OCI-LY7 (cell line): ENCODE measurements around the gene FAM186B.

ENCODE experiments used
- EZH2phosphoT487 ChIP-seq: fragments of 200-600 bp; sonication (generic); IDR thresholded peaks from 2 replicates; pipeline ENCODE4 v1.6.1; 2018; ENCODE audit warnings: low read depth, borderline replicate concordance, mild to moderate bottlenecking, mixed run types, antibody characterized with exemption, low read length, moderate library complexity, mixed read lengths
- TF ChIP-seq, protein P1 (sequence below): fragments of 200-600 bp; sonication (generic); conservative IDR thresholded peaks from 2 replicates; pipeline ENCODE4 v1.5.1; 2014; ENCODE audit warnings: mild to moderate bottlenecking, antibody characterized with exemption, low read length, moderate library complexity, mixed read lengths

DNA sequence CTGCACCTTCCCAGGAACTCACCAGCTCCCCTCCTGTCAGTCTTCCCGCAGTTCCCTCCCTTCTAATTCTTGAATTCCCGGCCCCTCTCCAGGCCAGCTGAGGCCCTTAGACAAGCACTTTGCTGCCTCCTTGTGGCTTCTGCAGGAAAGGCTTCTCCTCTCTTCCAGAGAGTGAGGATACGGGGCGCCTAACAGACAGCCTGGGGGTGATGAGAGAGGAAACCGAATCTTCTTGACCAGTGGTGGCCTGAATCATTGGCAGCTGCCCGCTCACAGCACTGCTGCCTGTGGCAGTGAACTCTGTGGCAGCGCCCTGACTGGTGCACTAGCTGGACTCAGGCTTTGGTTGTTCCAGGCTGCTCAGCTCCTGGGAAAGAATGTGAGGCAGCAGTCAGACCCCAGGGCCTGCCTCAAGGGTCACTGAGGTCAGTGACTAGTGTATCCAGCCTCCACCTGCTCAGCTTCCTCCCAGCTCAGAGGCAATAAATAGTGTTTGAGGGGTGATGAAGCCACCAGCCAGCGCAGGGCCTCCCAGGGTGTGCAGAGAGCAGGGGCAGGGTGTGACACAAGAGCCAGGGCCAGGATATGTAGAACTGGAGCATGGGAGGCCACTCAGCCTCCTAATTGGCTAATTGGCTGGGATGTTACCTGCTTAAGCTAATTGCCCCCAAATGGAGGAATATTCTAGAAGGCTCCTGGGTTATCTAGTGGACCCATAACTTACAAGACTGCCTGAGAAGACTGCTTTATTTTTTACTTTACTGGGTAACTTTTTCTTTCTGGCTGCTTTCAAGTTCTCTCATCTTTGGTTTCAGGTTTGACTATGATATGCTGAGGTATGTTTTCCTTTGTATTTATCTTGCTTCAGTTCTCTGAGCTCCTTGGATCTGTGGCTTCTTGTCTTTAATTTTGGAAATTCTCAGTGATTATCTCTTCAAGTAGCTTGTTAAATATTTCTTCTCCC is 24.6 kb downstream of the FAM186B start:
- TF ChIP-seq, protein P1, sequence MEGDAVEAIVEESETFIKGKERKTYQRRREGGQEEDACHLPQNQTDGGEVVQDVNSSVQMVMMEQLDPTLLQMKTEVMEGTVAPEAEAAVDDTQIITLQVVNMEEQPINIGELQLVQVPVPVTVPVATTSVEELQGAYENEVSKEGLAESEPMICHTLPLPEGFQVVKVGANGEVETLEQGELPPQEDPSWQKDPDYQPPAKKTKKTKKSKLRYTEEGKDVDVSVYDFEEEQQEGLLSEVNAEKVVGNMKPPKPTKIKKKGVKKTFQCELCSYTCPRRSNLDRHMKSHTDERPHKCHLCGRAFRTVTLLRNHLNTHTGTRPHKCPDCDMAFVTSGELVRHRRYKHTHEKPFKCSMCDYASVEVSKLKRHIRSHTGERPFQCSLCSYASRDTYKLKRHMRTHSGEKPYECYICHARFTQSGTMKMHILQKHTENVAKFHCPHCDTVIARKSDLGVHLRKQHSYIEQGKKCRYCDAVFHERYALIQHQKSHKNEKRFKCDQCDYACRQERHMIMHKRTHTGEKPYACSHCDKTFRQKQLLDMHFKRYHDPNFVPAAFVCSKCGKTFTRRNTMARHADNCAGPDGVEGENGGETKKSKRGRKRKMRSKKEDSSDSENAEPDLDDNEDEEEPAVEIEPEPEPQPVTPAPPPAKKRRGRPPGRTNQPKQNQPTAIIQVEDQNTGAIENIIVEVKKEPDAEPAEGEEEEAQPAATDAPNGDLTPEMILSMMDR, result peak; percentile 90
- TF ChIP-seq EZH2phosphoT487, result no peak
